CMK (cell line): Measurements from ENCODE around the gene RABGGTB.
"Not testable (repeated sequence)": the region's sequence is repeated elsewhere in the genome, so short reads cannot be mapped to it uniquely, and the experiment has no call there.

ENCODE experiments used
- DNase-seq: peaks from one replicate; pipeline ENCODE4 v3.0.0-alpha.2; 2010; ENCODE audit warnings: low read depth

The RABGGTB gene

GRCh38 chr1:75785983-75786853 lies at the start of gene RABGGTB:
Gene RABGGTB, plus strand, starts transcription at chr1:75786256. Its CDS starts 16 bp downstream, at chr1:75786272.
- DNase-seq = peak; percentile 95

DNA sequence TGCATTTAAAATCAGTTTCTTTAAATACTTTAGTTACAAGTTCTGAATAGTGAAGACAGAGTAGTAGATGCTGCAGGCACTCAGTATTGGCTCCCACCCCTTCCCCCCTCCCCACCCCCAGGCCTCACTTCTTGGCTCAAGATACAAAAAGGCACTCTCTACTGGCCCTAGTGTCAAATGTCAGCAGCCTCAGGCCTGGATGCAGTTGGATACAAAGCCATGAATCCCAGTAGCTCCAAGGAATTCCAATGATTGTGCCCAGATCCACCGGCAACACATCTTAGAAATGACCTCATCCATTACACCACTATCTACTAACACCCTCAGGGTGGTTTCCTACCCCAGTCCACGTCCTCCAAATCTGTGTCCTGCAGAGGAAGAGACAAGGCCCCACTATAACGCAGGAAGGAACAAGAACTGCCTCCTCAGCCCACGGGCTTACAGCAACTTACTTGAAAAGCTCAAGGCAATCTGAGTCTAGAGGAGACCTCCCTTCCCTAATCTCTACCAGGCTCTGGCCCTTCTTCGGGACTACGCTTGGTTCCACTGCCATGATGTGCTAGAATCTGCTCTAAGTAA lies 43.9 kb upstream of the RABGGTB start:
- no peak for DNase-seq

GRCh38 chr1:75745276-75745675 lies 40.8 kb upstream of the RABGGTB start:
- DNase-seq = no peak

DNA sequence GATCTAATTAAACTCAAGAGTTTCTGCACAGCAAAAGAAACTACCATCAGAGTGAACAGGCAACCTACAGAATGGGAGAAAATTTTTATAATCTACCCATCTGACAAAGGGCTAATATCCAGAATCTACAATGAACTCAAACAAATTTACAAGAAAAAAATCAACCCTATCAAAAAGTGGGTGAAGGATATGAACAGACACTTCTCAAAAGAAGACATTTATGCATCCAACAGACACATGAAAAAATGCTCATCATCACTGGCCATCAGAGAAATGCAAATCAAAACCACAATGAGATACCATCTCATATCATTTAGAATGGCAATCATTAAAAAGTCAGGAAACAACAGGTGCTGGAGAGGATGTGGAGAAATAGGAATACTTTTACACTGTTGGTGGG lies 28.8 kb upstream of the RABGGTB start:
- not testable (repeated sequence) for DNase-seq

DNA sequence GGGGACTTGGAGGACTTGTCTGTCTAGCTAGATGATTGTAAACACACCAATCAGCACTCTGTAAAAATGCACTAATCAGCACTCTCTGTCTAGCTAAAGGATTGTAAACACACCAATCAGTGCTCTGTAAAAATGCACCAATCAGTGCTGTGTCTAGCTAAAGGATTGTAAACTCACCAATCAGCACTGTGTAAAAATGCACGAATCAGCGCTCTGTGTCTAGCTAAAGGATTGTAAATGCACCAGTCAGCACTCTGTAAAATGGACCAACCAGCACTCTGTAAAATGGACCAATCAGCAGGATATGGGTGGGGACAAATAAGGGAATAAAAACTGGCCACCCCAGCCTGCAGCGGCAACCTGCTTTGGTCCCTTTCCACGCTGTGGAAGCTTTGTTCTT lies 27.5 kb upstream of the RABGGTB start:
- not testable (repeated sequence) for DNase-seq

GRCh38 chr1:75764057-75764655 lies 21.9 kb upstream of the RABGGTB start:
- DNase-seq = no peak

DNA sequence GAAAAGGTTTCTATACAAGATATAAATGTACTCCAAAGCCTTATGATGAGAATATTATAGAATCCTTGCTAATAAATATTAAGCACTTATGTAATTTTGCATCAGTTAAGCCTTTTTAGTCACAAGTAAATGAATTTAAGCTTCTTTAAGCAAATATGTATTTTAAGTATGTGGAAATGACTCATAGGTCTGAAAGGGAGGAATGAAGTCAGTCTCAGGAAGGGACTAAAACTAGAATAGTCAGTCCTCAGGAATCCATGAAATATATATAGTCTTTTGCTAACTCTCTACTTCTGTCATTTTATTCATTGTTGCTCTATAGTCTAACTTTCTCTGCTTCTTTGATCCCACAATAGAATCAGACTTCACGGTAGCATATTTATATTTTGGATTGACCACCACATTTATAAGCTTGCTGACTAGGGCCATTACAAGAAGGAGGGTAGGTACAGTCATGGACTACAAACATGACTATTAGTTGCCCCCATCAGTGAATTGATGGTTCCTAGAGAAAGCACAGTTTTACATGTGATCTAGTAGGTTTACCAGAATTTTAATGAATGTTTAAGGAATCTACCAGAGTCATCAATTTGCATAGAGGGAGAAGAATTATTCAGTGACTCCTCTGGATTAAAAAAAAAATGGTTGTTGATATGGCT lies 20.2 kb upstream of the RABGGTB start:
- DNase-seq = no peak

- DNase-seq = no peak
Measured at GRCh38 chr1:75768016-75768415, 18.0 kb upstream of the RABGGTB start.

DNA sequence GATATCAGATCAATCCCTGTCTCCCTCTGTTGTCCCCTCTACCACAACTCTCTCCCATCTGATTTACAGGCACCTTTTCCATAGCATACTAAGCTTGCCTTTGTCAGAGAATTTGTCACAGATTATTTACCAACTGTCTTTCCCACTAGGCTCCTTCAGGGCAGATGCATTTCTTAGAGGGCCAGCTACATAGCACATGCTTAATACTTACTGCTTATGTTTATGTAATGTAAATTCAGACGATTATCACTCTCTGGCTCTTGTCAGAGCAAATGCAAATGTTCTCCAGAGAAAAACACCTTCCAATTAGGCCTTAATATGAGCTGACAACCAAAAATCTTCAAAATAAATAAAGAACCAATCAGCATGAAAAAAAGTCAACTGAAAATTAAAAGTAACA lies 15.3 kb upstream of the RABGGTB start:
- no peak for DNase-seq

- DNase-seq = no peak
Measured at GRCh38 chr1:75771978-75772377, 14.1 kb upstream of the RABGGTB start.

GRCh38 chr1:75777812-75778211 lies 8.2 kb upstream of the RABGGTB start:
- DNase-seq = not testable (repeated sequence)

GRCh38 chr1:75778694-75779093 lies 7.4 kb upstream of the RABGGTB start:
- not testable (repeated sequence) for DNase-seq

DNA sequence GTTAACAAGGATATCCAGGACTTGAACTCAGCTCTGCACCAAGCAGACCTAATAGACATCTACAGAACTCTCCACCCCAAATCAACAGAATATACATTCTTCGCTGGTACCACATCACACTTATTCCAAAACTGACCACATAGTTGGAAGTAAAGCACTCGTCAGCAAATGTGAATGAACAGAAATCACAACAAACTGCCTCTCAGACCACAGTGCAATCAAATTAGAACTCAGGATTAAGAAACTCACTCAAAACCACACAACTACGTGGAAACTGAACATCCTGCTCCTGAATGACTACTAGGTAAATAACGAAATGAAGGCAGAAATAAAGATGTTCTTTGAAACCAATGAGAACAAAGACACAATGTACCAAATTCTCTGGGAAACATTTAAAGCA lies 5.9 kb upstream of the RABGGTB start:
- not testable (repeated sequence) for DNase-seq

GRCh38 chr1:75783920-75784319 lies 2.1 kb upstream of the RABGGTB start:
- DNase-seq = not testable (repeated sequence)

GRCh38 chr1:75785320-75785982 lies 605 bp upstream of the RABGGTB start:
- peak; percentile 42 for DNase-seq

- DNase-seq = no peak
Measured at GRCh38 chr1:75786901-75787493, 941 bp downstream of the RABGGTB start.

DNA sequence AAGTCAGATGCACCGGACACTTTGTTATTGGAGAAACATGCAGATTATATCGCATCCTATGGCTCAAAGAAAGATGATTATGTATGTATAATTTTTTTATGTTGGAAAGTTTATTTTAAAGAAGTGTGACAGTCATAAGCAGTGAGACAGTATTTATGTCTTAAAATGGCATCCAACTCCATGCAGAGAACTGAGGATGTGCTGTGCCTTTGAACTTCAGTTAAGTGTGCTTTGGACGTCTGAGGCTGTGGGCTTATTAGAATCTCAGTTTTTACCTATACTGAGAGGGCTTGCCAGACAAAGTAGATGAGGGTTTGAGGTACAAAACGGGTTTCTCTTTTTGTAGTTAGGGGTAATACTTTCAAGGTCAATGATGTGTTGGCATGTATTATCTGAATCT lies 1.5 kb downstream of the RABGGTB start:
- DNase-seq = no peak

DNA sequence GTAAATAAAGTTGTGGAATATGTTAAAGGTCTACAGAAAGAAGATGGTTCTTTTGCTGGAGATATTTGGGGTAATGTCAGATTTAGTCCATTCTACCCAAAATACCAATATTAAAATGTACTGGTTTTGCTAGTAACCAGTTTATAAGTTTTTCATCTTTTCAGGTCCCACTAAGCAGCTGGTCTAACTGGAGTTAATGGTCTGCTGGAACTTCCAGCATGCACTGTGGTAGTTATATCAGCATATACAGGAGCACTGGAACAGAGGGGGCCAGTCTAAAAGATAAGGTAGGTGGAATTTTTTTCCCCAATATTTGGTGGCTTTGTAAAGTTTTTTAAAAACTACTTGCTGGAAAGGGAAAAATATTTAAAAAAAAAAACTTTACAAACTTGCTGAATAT lies 3.9 kb downstream of the RABGGTB start:
- no peak for DNase-seq

- DNase-seq = no peak
Measured at GRCh38 chr1:75791022-75791421, 5.0 kb downstream of the RABGGTB start.

DNA sequence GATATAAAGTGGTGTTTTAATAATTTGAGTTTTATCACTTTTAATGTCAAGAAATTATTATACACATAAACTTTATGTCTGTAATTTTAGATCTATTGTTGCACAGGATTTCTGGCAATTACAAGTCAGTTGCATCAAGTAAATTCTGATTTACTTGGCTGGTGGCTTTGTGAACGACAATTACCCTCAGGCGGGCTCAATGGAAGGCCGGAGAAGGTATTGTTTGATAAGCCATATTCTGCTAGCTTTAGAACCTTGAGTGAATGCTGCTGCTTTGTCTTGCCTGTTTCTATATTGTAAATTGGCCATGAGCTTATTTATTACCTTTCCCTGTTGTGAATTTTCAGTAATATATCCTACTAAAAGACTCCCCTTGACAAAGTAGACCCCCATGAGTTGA lies 6.0 kb downstream of the RABGGTB start:
- no peak for DNase-seq

- no peak for DNase-seq
Measured at GRCh38 chr1:75794382-75794781, 8.3 kb downstream of the RABGGTB start.
